ENCODE measurements around the gene PGM5. TPM values are rescaled to one million over a fixed set of nuclear protein-coding genes. Genes with fewer than 3 reads are reported as not detected.

The PGM5 gene
- total RNA-seq, 1 experiment from 2014 or later, result 75.5 TPM

GRCh38 chr9:68562461-68562860 lies 206.1 kb downstream of the PGM5 start:
- POLR2A ChIA-PET (ENCODE audit: unreplicated experiment), result no interaction called here
- intact Hi-C loops (cut with micrococcal nuclease), result no loop called here
- H3K9me2 ChIP-seq (replicated peaks; ENCODE audit: low read length), result no peaks in the 10 kb centered on the region

DNA sequence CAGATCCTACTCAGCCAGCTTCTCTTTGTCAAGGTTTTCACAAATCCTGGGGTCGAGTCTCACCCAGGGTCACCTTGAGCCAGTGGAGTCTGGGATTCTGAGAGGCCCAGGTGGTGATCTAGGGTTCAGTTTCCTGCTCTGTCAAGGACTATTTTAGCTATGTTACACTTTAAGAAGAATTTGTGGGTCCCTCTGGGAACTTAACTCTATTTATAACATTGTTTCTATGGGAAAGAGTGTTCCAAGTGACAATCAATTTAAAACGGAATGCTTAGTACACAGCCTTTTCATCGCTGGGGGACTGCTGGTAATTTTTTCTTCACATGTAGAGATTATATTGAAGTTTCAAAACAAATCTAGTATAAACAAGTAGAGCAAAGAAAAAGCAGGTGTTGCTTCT lies 211.2 kb downstream of the PGM5 start:
- no peaks in the 10 kb centered on the region for H4K20me1 ChIP-seq (ENCODE audit: low read length)
- H3F3A ChIP-seq (ENCODE audit: low read length, unreplicated experiment), result no peaks in the 10 kb centered on the region
- no peaks in the 10 kb centered on the region for H3K9me3 ChIP-seq (ENCODE audit: low read length)
- H3K4me2 ChIP-seq (ENCODE audit: low read length), result no peak overlapping the region
- POLR2A ChIA-PET (ENCODE audit: unreplicated experiment), result no interaction called here
- CTCF ChIA-PET, result interaction anchor here (0.8 to 0.9 kb wide), 2 partner anchors 15 to 29 kb away, joined by 3 to 5 read pairs; no protein-coding TSS in a partner anchor
- no peak overlapping the region for H2AFZ ChIP-seq (ENCODE audit: low read length)
- H3K9ac ChIP-seq (ENCODE audit: low read length), result no peak overlapping the region
- no peaks in the 10 kb centered on the region; the same call in 1 of the 2 replicates for H3K4me1 ChIP-seq (ENCODE audit: insufficient read depth, low read length)
- BruUV-seq (replicated peaks), result no TSS peak
- H3K27ac ChIP-seq (ENCODE audit: low read length), result no peak overlapping the region
- H3K4me3 ChIP-seq (ENCODE audit: low read length), result no peak overlapping the region
- no peak for DNase-seq
- H3K9me2 ChIP-seq (replicated peaks; ENCODE audit: low read length), result no peaks in the 10 kb centered on the region
- no peak for ATAC-seq
- H3K27me3 ChIP-seq (ENCODE audit: low read length), result no peaks in the 10 kb centered on the region
- no peaks in the 10 kb centered on the region for H3K36me3 ChIP-seq (ENCODE audit: low read depth, low read length)
- intact Hi-C loops (cut with micrococcal nuclease), result loop anchor here (5.0 kb wide), 1 partner anchor 50 kb away; no protein-coding TSS in a partner anchor
- no peaks in the 10 kb centered on the region for H3K79me2 ChIP-seq (ENCODE audit: low read length)
- TF ChIP-seq, protein P1, sequence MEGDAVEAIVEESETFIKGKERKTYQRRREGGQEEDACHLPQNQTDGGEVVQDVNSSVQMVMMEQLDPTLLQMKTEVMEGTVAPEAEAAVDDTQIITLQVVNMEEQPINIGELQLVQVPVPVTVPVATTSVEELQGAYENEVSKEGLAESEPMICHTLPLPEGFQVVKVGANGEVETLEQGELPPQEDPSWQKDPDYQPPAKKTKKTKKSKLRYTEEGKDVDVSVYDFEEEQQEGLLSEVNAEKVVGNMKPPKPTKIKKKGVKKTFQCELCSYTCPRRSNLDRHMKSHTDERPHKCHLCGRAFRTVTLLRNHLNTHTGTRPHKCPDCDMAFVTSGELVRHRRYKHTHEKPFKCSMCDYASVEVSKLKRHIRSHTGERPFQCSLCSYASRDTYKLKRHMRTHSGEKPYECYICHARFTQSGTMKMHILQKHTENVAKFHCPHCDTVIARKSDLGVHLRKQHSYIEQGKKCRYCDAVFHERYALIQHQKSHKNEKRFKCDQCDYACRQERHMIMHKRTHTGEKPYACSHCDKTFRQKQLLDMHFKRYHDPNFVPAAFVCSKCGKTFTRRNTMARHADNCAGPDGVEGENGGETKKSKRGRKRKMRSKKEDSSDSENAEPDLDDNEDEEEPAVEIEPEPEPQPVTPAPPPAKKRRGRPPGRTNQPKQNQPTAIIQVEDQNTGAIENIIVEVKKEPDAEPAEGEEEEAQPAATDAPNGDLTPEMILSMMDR (conservative IDR thresholded peaks at IDR 0.05; ENCODE audit: low read depth, low read length), result no peak
- TF ChIP-seq EZH2 (IDR thresholded peaks at IDR 0.05; ENCODE audit: low read length, unreplicated experiment), result no peak
- TF ChIP-seq EZH2phosphoT487 (IDR thresholded peaks at IDR 0.05; ENCODE audit: borderline replicate concordance, low read length), result no peak

More at GRCh38 chr9:68562461-68562860, 206.1 kb downstream of the PGM5 start:
- H4K20me1 ChIP-seq (ENCODE audit: low read length), result no peaks in the 10 kb centered on the region
- BruUV-seq (replicated peaks), result no TSS peak
- TF ChIP-seq, protein P1 (conservative IDR thresholded peaks at IDR 0.05; ENCODE audit: low read depth, low read length), result no peak
- TF ChIP-seq EZH2phosphoT487 (IDR thresholded peaks at IDR 0.05; ENCODE audit: borderline replicate concordance, low read length) (no peak), EZH2 (IDR thresholded peaks at IDR 0.05; ENCODE audit: low read length, unreplicated experiment) (no peak)
- no peaks in the 10 kb centered on the region; the same call in 1 of the 2 replicates for H3K4me1 ChIP-seq (ENCODE audit: insufficient read depth, low read length)
- CTCF ChIA-PET, result no interaction called here
- no peaks in the 10 kb centered on the region for H3K9me3 ChIP-seq (ENCODE audit: low read length)
- H3K79me2 ChIP-seq (ENCODE audit: low read length), result no peaks in the 10 kb centered on the region
- H3K27ac ChIP-seq (ENCODE audit: low read length), result no peak overlapping the region
- no peak overlapping the region for H3K9ac ChIP-seq (ENCODE audit: low read length)
- DNase-seq (no peak), ATAC-seq (no peak)
- H2AFZ ChIP-seq (ENCODE audit: low read length), result no peak overlapping the region
- H3K27me3 ChIP-seq (ENCODE audit: low read length), result no peaks in the 10 kb centered on the region
- H3K4me3 ChIP-seq (ENCODE audit: low read length), result no peak overlapping the region
- H3K4me2 ChIP-seq (ENCODE audit: low read length), result no peak overlapping the region
- H3K36me3 ChIP-seq (ENCODE audit: low read depth, low read length), result no peaks in the 10 kb centered on the region
- no peaks in the 10 kb centered on the region for H3F3A ChIP-seq (ENCODE audit: low read length, unreplicated experiment)

GRCh38 chr9:68574150-68574549 lies 217.7 kb downstream of the PGM5 start:
- Histone ChIP-seq H3K9me3 (ENCODE audit: low read length) (no peaks in the 10 kb centered on the region), H3K27ac (ENCODE audit: low read length) (no peak overlapping the region), H3K79me2 (ENCODE audit: low read length) (no peaks in the 10 kb centered on the region), H4K20me1 (ENCODE audit: low read length) (no peaks in the 10 kb centered on the region), H3K4me3 (ENCODE audit: low read length) (no peak overlapping the region), H3K27me3 (ENCODE audit: low read length) (no peaks in the 10 kb centered on the region), H3K36me3 (ENCODE audit: low read depth, low read length) (no peaks in the 10 kb centered on the region), H3K9ac (ENCODE audit: low read length) (no peak overlapping the region), H2AFZ (ENCODE audit: low read length) (no peak overlapping the region), H3K4me2 (ENCODE audit: low read length) (no peak overlapping the region), H3K9me2 (replicated peaks; ENCODE audit: low read length) (no peaks in the 10 kb centered on the region), H3F3A (ENCODE audit: low read length, unreplicated experiment) (no peaks in the 10 kb centered on the region), H3K4me1 (ENCODE audit: insufficient read depth, low read length) (no peaks in the 10 kb centered on the region)
- ChIA-PET POLR2A (ENCODE audit: unreplicated experiment) (no interaction called here), CTCF (no interaction called here)
- peak; percentile 35 for DNase-seq
- no TSS peak for BruUV-seq (replicated peaks)
- no peak for TF ChIP-seq EZH2phosphoT487 (IDR thresholded peaks at IDR 0.05; ENCODE audit: borderline replicate concordance, low read length)
- TF ChIP-seq, protein P1 (conservative IDR thresholded peaks at IDR 0.05; ENCODE audit: low read depth, low read length), result peak; percentile 56
- TF ChIP-seq EZH2 (IDR thresholded peaks at IDR 0.05; ENCODE audit: low read length, unreplicated experiment), result no peak
- intact Hi-C loops (cut with micrococcal nuclease), result no loop called here
- no peak for ATAC-seq

Data from PC-3 (cell line).